ENCODE measurements around the gene MASP2.

MASP2 gene

DNA sequence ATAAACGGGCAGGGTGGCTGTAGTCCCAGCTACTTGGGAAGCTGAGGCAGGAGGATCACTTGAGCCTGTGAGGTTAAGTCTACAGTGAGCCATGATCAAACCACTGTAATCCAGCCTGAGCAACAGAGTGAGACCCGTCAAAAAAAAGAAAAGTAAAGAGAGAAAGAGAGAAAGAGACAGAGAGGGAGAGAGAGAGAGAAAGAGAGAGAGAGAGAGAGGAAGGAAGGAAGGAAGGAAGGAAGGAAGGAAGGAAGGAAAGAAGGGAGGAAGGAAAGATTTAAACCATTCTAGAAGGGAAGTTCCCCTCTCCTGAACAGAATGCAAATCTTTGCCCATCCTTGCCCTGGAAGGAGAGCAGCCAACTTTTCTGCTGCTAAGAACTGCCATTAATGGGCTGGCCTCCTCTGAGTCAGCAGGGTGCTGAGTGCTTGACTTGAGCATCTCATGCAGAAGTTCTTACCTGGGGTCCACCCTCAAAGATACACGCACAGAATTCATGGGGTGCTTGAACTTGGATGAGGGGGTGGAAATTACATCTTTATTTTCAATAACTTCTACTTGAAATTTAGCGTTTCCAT lies 59.1 kb downstream of the MASP2 start:
- DNase-seq: no peak

GRCh38 chr1:10986525-10986890 lies 60.5 kb downstream of the MASP2 start:
- no peak for DNase-seq

DNA sequence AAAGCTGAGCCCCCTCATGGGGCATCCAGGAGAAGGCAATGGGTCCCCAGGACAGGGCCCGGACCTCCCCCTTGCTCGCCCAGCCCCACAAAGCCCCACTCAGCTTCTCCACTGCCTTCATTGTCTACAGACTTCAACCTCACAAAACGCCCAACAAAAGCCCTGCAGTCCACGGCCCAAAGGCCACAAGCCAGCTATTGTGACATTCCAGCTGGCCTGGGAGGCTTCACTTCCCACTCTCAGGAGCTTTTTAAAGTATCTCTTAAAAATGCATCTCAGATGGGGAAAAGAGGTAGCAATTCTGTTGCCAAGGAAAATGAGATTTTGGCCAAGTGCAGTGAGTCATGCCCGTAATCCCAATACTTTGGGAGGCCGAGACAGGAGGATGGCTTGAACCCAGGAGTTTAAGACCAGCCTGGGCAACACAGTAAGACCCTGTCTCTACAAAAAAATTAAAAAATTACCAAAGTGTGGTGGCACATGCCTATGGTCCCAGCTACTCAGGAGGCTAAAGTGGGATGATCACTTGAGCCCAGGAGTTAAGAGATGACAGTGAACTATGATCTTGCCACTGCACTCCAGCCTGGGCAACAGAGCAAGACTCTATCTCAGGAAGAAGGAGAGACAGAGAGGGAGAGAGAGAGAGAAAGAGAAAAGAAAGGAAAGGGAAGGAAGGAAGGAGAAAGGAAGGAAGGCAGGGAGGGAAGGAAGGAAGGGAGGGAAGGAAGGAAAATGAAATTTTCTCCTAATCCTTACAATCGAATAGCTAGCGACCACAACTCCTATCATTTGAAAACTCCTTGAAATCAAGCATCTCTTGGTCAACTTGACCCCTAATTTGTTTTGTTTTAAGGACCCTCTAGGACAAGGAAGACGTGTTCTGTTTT lies 66.0 kb downstream of the MASP2 start:
- DNase-seq: peak; percentile 86

GRCh38 chr1:10980094-10980577 lies 66.9 kb downstream of the MASP2 start:
- peak; percentile 90 for DNase-seq

GRCh38 chr1:10979483-10979920 lies 67.5 kb downstream of the MASP2 start:
- peak; percentile 82 for DNase-seq

GRCh38 chr1:10978719-10979118 lies 68.3 kb downstream of the MASP2 start:
- no peak for DNase-seq
